OCI-LY3 (cell line): Measurements from ENCODE around the gene TAF1D.

Experiments
- H2AFZ ChIP-seq: fragments of 200-600, 300-600 bp; shearing (Covaris generic); 2 replicates; pipeline ENCODE4 v1.6.0; 2014; ENCODE audit warnings: antibody characterized with exemption, low read depth, low read length
- H3K27ac ChIP-seq: fragments of 200-600, 300-600 bp; sonication (generic); 2 replicates; pipeline ENCODE4 v1.5.1; 2014; ENCODE audit warnings: mild to moderate bottlenecking, low read length, moderate library complexity, mixed read lengths
- H3K27me3 ChIP-seq: fragments of 200-600, 300-600 bp; sonication (generic); 2 replicates; pipeline ENCODE4 v1.6.1; 2014; ENCODE audit warnings: low read depth, low read length, mixed read lengths
- H3K36me3 ChIP-seq: fragments of 200-600, 300-600 bp; sonication (generic); replicated peaks from 2 replicates; pipeline ENCODE3; 2014; ENCODE audit warnings: low read depth, low read length, mixed read lengths
- H3K4me1 ChIP-seq: fragments of 300-600, 200-600 bp; sonication (generic); 2 replicates; pipeline ENCODE4 v1.6.1; 2014; ENCODE audit warnings: low read length, mixed read lengths
- H3K4me2 ChIP-seq: fragments of 200-600, 300-600 bp; sonication (generic); 2 replicates; pipeline ENCODE4 v1.6.1; 2014; ENCODE audit warnings: low read length, mixed read lengths
- H3K4me3 ChIP-seq: fragments of 300-600, 200-600 bp; sonication (generic); 2 replicates; pipeline ENCODE4 v1.5.1; 2014; ENCODE audit warnings: antibody characterized with exemption, mild to moderate bottlenecking, low read length, moderate library complexity
- H3K79me2 ChIP-seq: fragments of 300-600, 200-600 bp; shearing (Covaris generic); 2 replicates; pipeline ENCODE4 v1.6.1; 2014; ENCODE audit warnings: mild to moderate bottlenecking, low read length, mixed read lengths
- H3K9ac ChIP-seq: fragments of 300-600, 200-600 bp; shearing (Covaris generic); 2 replicates; pipeline ENCODE4 v1.6.0; 2014; ENCODE audit warnings: mild to moderate bottlenecking, low read length, moderate library complexity
- H3K9me3 ChIP-seq: fragments of 200-600, 300-600 bp; shearing (Covaris generic); 2 replicates; pipeline ENCODE4 v1.6.1; 2014; ENCODE audit warnings: low read length, mixed read lengths; ENCODE audit not compliant: insufficient read depth
- H4K20me1 ChIP-seq: fragments of 200-600, 300-600 bp; sonication (generic); 2 replicates; pipeline ENCODE4 v1.6.1; 2016; ENCODE audit warnings: low read length, mixed read lengths; ENCODE audit not compliant: insufficient read depth
- EZH2phosphoT487 ChIP-seq: fragments of 200-600 bp; shearing (Covaris generic); IDR thresholded peaks from 2 replicates; pipeline ENCODE4 v1.6.1; 2018; ENCODE audit warnings: antibody characterized with exemption, mixed run types, low read depth
- TF ChIP-seq, protein P1 (sequence below): fragments of 200-600, 300-600 bp; sonication (generic); IDR thresholded peaks from 2 replicates; pipeline ENCODE4 v1.5.1; 2014; ENCODE audit warnings: antibody characterized with exemption, low read length, low read depth

The TAF1D gene

DNA sequence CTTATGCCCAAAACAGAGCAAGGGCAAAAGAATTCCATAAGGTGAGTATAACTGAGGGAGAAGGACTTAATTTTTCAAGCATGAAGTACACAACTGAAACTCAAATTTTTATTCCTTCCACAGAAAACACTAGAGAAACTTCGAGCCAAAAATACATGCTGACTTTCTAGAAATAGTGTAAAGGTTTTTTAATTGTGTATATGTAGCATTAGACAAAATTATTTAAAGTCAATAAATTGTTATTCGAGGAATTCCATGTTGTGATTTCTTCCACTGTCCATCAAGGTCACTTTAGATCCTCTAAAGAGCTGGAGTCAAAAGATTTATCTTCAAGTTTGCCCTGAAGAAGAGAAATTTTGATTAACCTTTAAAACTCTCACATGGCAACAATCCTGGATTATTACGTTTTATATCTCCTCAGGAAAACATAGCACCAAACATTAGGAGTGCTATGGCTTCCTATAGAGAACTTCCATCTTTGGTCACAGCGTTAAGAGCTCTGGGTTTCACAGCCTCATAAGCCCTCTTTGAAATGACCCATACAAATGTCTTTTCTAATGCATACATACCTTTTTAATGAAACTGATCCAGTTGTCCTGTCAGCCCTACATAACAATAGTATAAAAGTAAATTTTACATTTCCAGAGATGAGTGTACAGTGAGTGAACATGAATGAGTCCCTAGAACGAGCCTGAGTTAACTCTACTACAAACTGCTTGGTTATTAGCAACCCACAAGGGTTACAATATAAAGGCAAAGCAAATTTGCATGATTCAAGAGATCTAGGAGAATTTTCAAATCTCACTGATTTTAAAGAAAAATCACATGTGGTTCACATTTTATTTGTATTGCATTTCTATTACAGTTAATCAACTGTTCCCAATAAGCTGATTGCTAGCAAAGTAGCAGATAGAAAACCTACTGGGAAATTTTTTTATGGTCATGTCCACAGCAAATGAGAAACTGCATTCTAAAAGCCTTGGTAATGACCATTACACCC, 10.9 kb downstream of the TAF1D start:
- no peak overlapping the region for H3K9ac ChIP-seq
- no peaks in the 10 kb centered on the region for H3K27me3 ChIP-seq
- H2AFZ ChIP-seq, result no peak overlapping the region
- peaks cover 35% of the 10 kb centered on the region for H3K79me2 ChIP-seq
- peaks cover 94% of the 10 kb centered on the region for H3K36me3 ChIP-seq
- 0 out of 2 replicates have a peak overlapping the region, but pooled peaks have one; percentile 6 for H3K27ac ChIP-seq
- peaks cover 59% of the 10 kb centered on the region for H4K20me1 ChIP-seq
- H3K4me2 ChIP-seq, result no peak overlapping the region
- H3K4me3 ChIP-seq, result no peak overlapping the region
- H3K9me3 ChIP-seq, result no peaks in the 10 kb centered on the region
- TF ChIP-seq EZH2phosphoT487, result no peak
- TF ChIP-seq, protein P1, sequence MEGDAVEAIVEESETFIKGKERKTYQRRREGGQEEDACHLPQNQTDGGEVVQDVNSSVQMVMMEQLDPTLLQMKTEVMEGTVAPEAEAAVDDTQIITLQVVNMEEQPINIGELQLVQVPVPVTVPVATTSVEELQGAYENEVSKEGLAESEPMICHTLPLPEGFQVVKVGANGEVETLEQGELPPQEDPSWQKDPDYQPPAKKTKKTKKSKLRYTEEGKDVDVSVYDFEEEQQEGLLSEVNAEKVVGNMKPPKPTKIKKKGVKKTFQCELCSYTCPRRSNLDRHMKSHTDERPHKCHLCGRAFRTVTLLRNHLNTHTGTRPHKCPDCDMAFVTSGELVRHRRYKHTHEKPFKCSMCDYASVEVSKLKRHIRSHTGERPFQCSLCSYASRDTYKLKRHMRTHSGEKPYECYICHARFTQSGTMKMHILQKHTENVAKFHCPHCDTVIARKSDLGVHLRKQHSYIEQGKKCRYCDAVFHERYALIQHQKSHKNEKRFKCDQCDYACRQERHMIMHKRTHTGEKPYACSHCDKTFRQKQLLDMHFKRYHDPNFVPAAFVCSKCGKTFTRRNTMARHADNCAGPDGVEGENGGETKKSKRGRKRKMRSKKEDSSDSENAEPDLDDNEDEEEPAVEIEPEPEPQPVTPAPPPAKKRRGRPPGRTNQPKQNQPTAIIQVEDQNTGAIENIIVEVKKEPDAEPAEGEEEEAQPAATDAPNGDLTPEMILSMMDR, result no peak
- H3K4me1 ChIP-seq, result peaks cover 14% of the 10 kb centered on the region; the same call in 1 of the 2 replicates

DNA sequence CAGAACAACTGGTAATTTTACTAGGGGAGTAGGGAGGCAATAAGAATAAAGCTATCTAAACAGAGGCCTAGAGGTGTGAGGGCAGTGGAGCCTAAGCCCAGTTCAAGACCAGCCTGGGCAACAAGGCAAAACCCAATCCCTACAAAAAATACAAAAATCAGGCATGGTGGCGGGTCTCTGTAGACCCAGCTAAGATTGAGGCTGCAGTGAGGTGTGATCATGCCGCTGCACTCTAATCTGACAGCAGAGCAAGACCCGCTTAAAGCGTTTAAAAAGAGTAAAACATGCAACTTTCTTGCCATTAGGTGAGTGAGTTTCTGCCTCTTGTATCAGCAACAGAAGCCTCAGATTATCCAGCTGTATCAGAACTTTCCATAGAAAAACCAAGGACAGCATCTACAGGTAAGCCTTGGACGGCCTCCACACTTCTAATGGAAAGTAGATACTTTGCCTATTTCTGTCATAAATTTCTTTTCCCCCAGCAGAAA, 12.1 kb downstream of the TAF1D start:
- 0 out of 2 replicates have a peak overlapping the region, but pooled peaks have one; percentile 1 for H3K27ac ChIP-seq
- peaks cover 3% of the 10 kb centered on the region; the same call in 1 of the 2 replicates for H3K4me1 ChIP-seq
- TF ChIP-seq, protein P1, result no peak
- no peak for TF ChIP-seq EZH2phosphoT487
- peaks cover 48% of the 10 kb centered on the region for H4K20me1 ChIP-seq
- H3K9ac ChIP-seq, result no peak overlapping the region
- H3K79me2 ChIP-seq, result peaks cover 23% of the 10 kb centered on the region
- peaks cover 88% of the 10 kb centered on the region for H3K36me3 ChIP-seq
- no peaks in the 10 kb centered on the region for H3K27me3 ChIP-seq
- no peaks in the 10 kb centered on the region for H3K9me3 ChIP-seq
- H3K4me2 ChIP-seq, result no peak overlapping the region
- no peak overlapping the region for H2AFZ ChIP-seq
- H3K4me3 ChIP-seq, result no peak overlapping the region

DNA sequence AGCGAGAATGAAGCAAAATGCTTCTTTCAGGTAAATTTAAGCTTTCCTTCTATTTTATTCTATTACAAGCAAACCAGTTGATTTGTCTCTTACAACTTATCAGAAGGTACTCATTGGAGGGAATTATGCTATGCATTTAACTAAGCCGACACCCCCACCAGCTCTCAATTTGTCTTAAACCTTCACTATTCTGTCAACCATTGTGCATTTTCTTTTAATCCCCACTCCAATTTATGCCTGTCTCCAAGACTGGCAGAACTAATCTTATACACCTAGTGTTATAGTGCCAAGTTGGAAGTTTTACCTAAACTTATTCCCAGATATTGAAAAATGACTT, 12.5 kb downstream of the TAF1D start:
- Histone ChIP-seq H3K4me3 (no peak overlapping the region), H2AFZ (no peak overlapping the region), H3K79me2 (peaks cover 19% of the 10 kb centered on the region), H3K9me3 (no peaks in the 10 kb centered on the region), H3K36me3 (peaks cover 86% of the 10 kb centered on the region), H3K4me1 (peaks cover 2% of the 10 kb centered on the region; the same call in 1 of the 2 replicates), H4K20me1 (peaks cover 43% of the 10 kb centered on the region), H3K9ac (no peak overlapping the region), H3K4me2 (no peak overlapping the region), H3K27me3 (no peaks in the 10 kb centered on the region), H3K27ac (no peak overlapping the region; the same call in 1 of the 2 replicates)
- TF ChIP-seq, protein P1, result no peak
- no peak for TF ChIP-seq EZH2phosphoT487
